GM18873 (cell line): ENCODE measurements around the gene AATF.

Experiments used
- ATAC-seq: cut with Tn5 transposase; IDR thresholded peaks from one replicate; pipeline ENCODE4 v1.9.1; 2021; ENCODE audit warnings: mild to moderate bottlenecking, moderate library complexity, moderate number of reproducible peaks; ENCODE audit not compliant: unreplicated experiment, low FRiP score

AATF gene

GRCh38 chr17:37094391-37094790 is 145.6 kb downstream of the AATF start:
- ATAC-seq: no peak

DNA sequence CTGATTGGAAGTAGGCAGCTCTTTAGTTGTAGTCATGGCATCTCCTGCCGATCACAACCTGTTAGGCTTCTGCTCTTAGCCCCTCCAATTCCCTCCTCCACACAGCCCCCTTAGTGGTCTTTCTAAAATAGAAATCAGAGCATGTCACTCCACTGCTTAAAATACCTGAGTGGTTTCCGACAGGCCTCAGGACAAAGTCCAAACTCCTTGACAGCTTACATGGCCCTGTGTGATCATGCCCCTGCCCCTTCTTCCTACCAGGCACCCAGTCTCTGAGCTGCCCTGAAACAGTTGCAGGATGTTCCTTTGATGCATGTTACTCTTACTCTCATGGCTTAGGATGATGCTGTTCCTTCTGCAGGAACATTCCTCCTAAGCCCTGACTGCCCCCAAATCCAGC is 147.3 kb downstream of the AATF start:
- no peak for ATAC-seq

GRCh38 chr17:37097154-37097553 is 148.4 kb downstream of the AATF start:
- no peak for ATAC-seq

DNA sequence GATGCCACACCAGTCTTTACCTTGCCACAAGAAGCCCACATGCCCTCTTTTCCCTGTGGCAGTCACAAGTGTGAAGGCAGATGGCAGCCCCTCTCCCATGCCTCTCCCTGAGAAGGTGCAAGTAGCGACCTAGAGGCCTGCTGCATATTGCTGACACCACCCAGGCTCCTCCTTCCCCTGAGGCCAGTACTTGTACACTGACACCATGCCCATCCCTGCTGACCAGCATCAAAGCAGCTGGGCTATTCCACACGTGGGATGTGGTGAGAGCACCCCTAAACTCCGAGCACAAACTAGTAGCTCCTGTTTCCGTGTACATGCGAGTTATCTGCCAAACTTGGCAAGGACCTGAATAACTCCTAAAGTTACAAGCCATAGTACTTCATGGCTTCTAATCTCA is 149.4 kb downstream of the AATF start:
- ATAC-seq: no peak

- ATAC-seq: no peak
Observed at GRCh38 chr17:37098910-37099664, 150.3 kb downstream of the AATF start.

DNA sequence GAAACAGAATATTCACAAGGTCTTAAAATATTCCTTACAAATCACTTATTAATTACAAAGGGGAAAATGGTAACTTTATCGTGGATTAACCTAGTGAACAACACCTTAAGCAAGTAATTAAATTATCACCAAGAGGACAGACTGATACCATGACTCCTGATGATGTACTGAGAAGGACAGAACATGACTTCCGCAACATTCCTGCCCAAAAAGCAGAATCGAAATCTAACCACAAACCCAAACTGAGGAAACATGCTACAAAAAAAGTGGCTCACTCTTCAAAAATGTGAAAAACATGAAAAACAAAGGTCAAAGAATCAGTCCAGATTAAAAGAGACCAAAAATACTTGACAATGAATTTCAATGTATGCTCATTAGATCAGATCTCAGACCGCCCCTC is 151.5 kb downstream of the AATF start:
- no peak for ATAC-seq

DNA sequence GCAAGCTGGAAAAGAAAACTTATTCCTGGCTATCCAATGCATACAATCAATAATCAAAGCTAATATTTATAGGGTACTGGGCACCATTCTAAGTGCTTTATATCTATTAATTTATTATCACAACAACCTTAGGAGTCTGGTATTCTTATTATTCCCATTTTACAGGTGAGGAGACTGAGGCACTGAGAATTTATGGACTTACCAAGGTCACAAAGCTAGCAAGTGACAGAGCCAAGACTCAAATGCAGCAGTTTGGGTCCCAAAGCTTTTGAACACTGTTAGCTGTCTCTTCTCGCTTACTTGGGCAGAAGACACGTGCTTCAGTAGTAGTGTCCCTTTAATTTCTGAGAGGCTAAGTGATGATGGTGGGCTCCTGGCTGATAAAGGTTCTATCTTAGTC is 152.6 kb downstream of the AATF start:
- no peak for ATAC-seq

DNA sequence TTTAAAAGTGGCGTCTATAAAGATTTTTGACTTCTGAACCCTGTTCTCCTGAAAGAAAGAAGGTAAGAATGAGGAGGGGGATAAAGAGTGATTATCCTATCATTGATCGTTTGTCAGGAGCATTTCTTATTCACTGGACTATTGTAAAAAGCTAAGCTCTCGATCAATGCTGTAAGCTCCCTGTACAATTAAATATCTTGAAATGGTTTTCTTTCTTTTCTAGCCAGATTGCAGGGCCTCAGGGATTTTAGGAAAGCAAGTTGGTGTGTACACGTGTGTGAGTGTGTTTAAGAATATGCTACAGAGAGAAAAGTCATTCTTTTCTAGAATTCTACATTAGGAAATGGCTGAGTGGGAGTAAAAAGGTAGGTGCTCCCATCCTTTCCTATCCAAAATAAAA is 154.5 kb downstream of the AATF start:
- no peak for ATAC-seq

GRCh38 chr17:37106049-37106448 is 157.3 kb downstream of the AATF start:
- no peak for ATAC-seq
